D721Med (cell line): ENCODE measurements around the gene USP19.

Experiments used
- DNase-seq: peaks from one replicate; pipeline ENCODE4 v3.0.0; 2011; ENCODE audit warnings: low spot score; ENCODE audit not compliant: insufficient read length
- FAIRE-seq: peaks from 2 replicates; lab custom pipeline; 2011; peaks lifted over from hg19 to GRCh38; lab: Jason Lieb, UNC
- CTCF ChIP-seq: IDR thresholded peaks from 2 replicates; pipeline ENCODE4 v1.5.1; 2012; ENCODE audit warnings: mild to moderate bottlenecking, control low read depth; ENCODE audit not compliant: insufficient read depth; ENCODE audit errors: missing control alignments

The USP19 gene

GRCh38 chr3:49162751-49163419, 42.3 kb upstream of the USP19 start:
- FAIRE-seq, result no peak
- no peak for TF ChIP-seq CTCF
- no peak for DNase-seq

GRCh38 chr3:49161808-49162530, 41.3 kb upstream of the USP19 start:
- FAIRE-seq (no peak), DNase-seq (no peak)
- no peak for TF ChIP-seq CTCF

- DNase-seq (no peak), FAIRE-seq (no peak)
- no peak for TF ChIP-seq CTCF
These were observed 40.6 kb upstream of the USP19 start for GRCh38 chr3:49161197-49161596.

GRCh38 chr3:49158792-49159191, 38.2 kb upstream of the USP19 start:
- FAIRE-seq, result no peak

GRCh38 chr3:49158103-49158709, 37.6 kb upstream of the USP19 start:
- TF ChIP-seq CTCF, result peak; percentile 45
- FAIRE-seq (no peak), DNase-seq (no peak)

More at GRCh38 chr3:49158792-49159191, 38.2 kb upstream of the USP19 start:
- TF ChIP-seq CTCF, result no peak
- DNase-seq, result no peak

- TF ChIP-seq CTCF, result no peak
- FAIRE-seq (no peak), DNase-seq (no peak)
These were observed 36.7 kb upstream of the USP19 start for GRCh38 chr3:49157289-49157688.
